Natural killer cell (primary cell): ENCODE results near the gene RENBP. TPM values are rescaled to one million over a fixed set of nuclear protein-coding genes. Genes with fewer than 3 reads are reported as not detected.

Experiments used
- ATAC-seq, 3 donors: fragments of 150-1000 bp in 2 of 3; fragments of 200-7000 bp in 1 of 3; cut with Tn5 transposase; 1 replicate in 1 of 3; 2 replicates in 2 of 3; pipeline ENCODE4 v1.10.0; 2021; ENCODE audit warnings: mild to moderate bottlenecking in 2 of 3, moderate library complexity in 2 of 3
- DNase-seq, 2 donors: peaks; one replicate each; pipeline versions ENCODE4 v3.0.0 to v3.0.0-alpha.2; 2013 to 2021; ENCODE audit warnings: mixed read lengths in 1 of 2
- H3K27ac ChIP-seq: one replicate; pipeline ENCODE4 v1.5.1; 2013; ENCODE audit warnings: mild to moderate bottlenecking, low read length
- H3K27me3 ChIP-seq: one replicate; pipeline ENCODE4 v1.6.1; 2013; ENCODE audit warnings: low read length; ENCODE audit not compliant: control insufficient read depth, insufficient read depth
- H3K36me3 ChIP-seq: one replicate; pipeline ENCODE4 v1.6.1; 2013; ENCODE audit warnings: low read length; ENCODE audit not compliant: control insufficient read depth, insufficient read depth
- H3K4me1 ChIP-seq: one replicate; pipeline ENCODE4 v1.6.1; 2013; ENCODE audit warnings: low read length; ENCODE audit not compliant: control insufficient read depth, insufficient read depth
- H3K4me3 ChIP-seq: one replicate; pipeline ENCODE4 v1.5.1; 2013; ENCODE audit warnings: low read length
- H3K9me3 ChIP-seq: one replicate; pipeline ENCODE4 v1.6.1; 2013; ENCODE audit warnings: low read length; ENCODE audit not compliant: control insufficient read depth, insufficient read depth
- H3K27ac Mint-ChIP-seq, 2 donors: one replicate each; pipeline ENCODE4 v1.8.0; 2022; ENCODE audit warnings: mild to moderate bottlenecking in 2 of 2, mixed read lengths in 2 of 2, moderate library complexity in 1 of 2
- H3K27me3 Mint-ChIP-seq, 2 donors: one replicate each; pipeline ENCODE4 v1.8.0; 2022; ENCODE audit warnings: low read depth in 2 of 2, mixed read lengths in 2 of 2
- H3K36me3 Mint-ChIP-seq: one replicate; pipeline ENCODE4 v1.8.0; 2022; ENCODE audit warnings: mixed read lengths
- H3K4me1 Mint-ChIP-seq, 2 donors: one replicate each; pipeline ENCODE4 v1.8.0; 2022; ENCODE audit warnings: mixed read lengths in 2 of 2
- H3K4me3 Mint-ChIP-seq: one replicate; pipeline ENCODE4 v1.8.0; 2022; ENCODE audit warnings: mild to moderate bottlenecking, moderate library complexity, mixed read lengths
- H3K9me3 Mint-ChIP-seq, 2 donors: one replicate each; pipeline ENCODE4 v1.8.0; 2022; ENCODE audit warnings: mixed read lengths in 2 of 2
- WGBS: methylation state at CpG from one replicate; pipeline ENCODE4 v1.1.7; 2013; ENCODE audit warnings: missing lambda C conversion rate; ENCODE audit not compliant: insufficient coverage; 5-methylcytosine and 5-hydroxymethylcytosine counted together
- intact Hi-C: fragments of 100-400 bp; cut with micrococcal nuclease; formaldehyde crosslinking; loops from one replicate; pipeline ENCODE4 v1.14.2; 2022
- total RNA-seq, 4 donors: library from RNA; stranded (reverse); fragments of 120-200 nt in 1 of 4; gene quantifications; one replicate each; pipeline versions ENCODE4 v1.2.3 to v1.2.4, GENCODE V29; 2013 to 2022
- TF ChIP-seq, protein P1 (sequence below): fragments of 200-600 bp; IDR thresholded peaks from one replicate; pipeline ENCODE4 v1.8.0; 2022; ENCODE audit warnings: antibody characterized with exemption

The RENBP gene
- total RNA-seq, 3 donors from 2014 or later (not counting 1 experiment from before 2014, with no cell fraction given) = 14.3 to 17.1 (median 15.2) TPM

DNA sequence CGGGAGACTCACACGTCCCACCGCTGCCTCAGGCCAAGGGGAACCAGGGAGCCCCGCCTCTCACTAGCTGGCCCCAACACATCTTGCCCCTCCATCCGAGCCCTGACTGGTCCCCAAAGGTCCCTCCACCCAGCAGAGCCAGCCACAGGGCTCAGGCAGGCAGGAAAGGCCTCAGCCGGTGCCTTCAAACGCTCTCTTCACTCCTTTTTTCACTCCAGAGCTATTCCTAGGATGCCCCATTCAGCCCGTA is 16.8 kb downstream of the RENBP start:
- DNase-seq (no peak), ATAC-seq (peak in 1 of 3 donors; percentile 0)
- Mint-ChIP-seq H3K4me3 (peak overlapping the region; percentile 85), H3K36me3 (no peaks in the 10 kb centered on the region), H3K27me3 (no peaks in the 10 kb centered on the region), H3K27ac (peak overlapping the region; percentile 91 to 96), H3K4me1 (peaks cover 32 to 54% of the 10 kb centered on the region in 2 donors), H3K9me3 (no peaks in the 10 kb centered on the region)
- Histone ChIP-seq H3K4me3 (peak overlapping the region; percentile 85), H3K4me1 (peaks cover 63% of the 10 kb centered on the region), H3K36me3 (peaks cover 22% of the 10 kb centered on the region), H3K27ac (peak overlapping the region; percentile 100), H3K9me3 (no peaks in the 10 kb centered on the region), H3K27me3 (no peaks in the 10 kb centered on the region)
- WGBS = under 1% methylated on average over 8 of the region's 8 CpGs
- intact Hi-C loops = loop anchor here (2.0 to 10.0 kb wide), 3 partner anchors 21 to 167 kb away; partner anchors contain the start of gene MECP2
- TF ChIP-seq, protein P1, sequence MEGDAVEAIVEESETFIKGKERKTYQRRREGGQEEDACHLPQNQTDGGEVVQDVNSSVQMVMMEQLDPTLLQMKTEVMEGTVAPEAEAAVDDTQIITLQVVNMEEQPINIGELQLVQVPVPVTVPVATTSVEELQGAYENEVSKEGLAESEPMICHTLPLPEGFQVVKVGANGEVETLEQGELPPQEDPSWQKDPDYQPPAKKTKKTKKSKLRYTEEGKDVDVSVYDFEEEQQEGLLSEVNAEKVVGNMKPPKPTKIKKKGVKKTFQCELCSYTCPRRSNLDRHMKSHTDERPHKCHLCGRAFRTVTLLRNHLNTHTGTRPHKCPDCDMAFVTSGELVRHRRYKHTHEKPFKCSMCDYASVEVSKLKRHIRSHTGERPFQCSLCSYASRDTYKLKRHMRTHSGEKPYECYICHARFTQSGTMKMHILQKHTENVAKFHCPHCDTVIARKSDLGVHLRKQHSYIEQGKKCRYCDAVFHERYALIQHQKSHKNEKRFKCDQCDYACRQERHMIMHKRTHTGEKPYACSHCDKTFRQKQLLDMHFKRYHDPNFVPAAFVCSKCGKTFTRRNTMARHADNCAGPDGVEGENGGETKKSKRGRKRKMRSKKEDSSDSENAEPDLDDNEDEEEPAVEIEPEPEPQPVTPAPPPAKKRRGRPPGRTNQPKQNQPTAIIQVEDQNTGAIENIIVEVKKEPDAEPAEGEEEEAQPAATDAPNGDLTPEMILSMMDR = no peak

DNA sequence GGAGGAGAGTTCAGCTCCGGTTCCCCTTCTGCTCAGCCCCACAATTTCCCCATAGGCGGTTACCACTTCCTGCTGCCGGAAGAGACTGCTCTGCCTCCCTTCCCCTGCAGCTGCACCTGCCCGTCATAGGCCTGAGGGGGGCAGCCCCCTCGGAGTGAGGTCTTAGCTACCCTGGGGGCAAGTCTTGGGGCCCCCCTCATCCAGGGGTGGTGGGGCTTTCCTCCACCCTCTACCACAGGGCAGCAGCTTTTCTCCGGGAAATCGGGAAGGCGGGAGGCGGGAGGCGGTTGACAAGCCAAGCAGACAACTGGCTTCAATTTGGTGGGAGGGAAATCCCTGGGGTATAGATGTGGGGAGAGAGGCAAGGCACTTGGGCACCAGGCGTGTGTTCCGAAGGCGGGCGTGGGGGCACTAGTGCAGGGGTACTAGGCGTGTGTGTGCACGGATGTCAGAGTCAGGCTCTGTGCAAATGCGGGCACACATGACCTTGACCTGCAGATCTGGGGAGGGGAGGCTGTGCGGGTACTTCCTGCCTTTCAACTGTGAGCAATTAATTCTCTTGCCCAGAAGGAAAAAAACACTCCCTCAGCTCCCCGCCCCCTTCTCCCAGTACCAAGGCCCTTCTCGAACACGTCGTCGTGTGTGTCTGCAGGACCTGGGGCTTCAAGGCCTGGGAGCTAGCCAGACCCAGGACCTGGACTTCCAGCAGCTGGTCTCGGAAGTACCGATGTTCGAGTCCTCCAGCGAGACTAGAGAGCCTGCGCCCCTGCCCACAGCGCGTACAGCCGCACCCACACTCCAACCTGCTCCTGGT is 17.4 kb downstream of the RENBP start:
- peak overlapping the region; percentile 85 for H3K4me3 ChIP-seq
- peaks cover 69% of the 10 kb centered on the region for H3K4me1 ChIP-seq
- no peaks in the 10 kb centered on the region for H3K27me3 ChIP-seq
- TF ChIP-seq, protein P1 = no peak
- H3K27me3 Mint-ChIP-seq = no peaks in the 10 kb centered on the region
- no peaks in the 10 kb centered on the region for H3K9me3 ChIP-seq
- peak overlapping the region; percentile 91 to 96 for H3K27ac Mint-ChIP-seq
- peak; percentile 58 to 89 for DNase-seq
- intact Hi-C loops = loop anchor here (2.0 to 10.0 kb wide), 3 partner anchors 20 to 168 kb away; partner anchors contain the start of gene MECP2
- ATAC-seq = peak; percentile 39 to 69 (median 50)
- no peaks in the 10 kb centered on the region for H3K9me3 Mint-ChIP-seq
- peaks cover 37 to 59% of the 10 kb centered on the region in 2 donors for H3K4me1 Mint-ChIP-seq
- no peaks in the 10 kb centered on the region for H3K36me3 Mint-ChIP-seq
- WGBS = 0% methylated on average over 30 of the region's 31 CpGs
- peak overlapping the region; percentile 85 for H3K4me3 Mint-ChIP-seq
- peak overlapping the region; percentile 100 for H3K27ac ChIP-seq
- peaks cover 19% of the 10 kb centered on the region for H3K36me3 ChIP-seq

DNA sequence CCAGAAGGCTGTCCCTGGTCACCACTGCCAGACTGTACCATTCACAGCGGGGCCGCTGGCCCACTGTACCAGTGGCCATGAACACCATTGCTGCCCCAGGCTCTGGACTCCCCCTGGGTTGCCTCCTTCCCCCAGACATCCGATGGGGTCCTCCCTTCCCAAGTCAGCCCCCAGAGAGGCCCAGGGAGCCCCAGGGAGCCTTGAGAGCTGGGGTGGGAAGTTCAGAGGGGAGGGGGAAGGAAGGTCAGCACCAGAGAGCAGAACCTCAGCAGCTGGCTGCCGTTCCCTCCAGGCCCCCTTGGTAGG is 17.9 kb downstream of the RENBP start:
- H3K36me3 ChIP-seq = peaks cover 14% of the 10 kb centered on the region
- no peaks in the 10 kb centered on the region for H3K9me3 Mint-ChIP-seq
- no peaks in the 10 kb centered on the region for H3K27me3 Mint-ChIP-seq
- peak overlapping the region; percentile 85 for H3K4me3 ChIP-seq
- peaks cover 74% of the 10 kb centered on the region for H3K4me1 ChIP-seq
- no peaks in the 10 kb centered on the region for H3K36me3 Mint-ChIP-seq
- no peaks in the 10 kb centered on the region for H3K9me3 ChIP-seq
- 0% methylated on average over 2 of the region's 4 CpGs for WGBS
- DNase-seq (peak in 1 of 2 donors; percentile 29), ATAC-seq (peak in 2 of 3 donors; percentile 0 to 1)
- H3K27ac Mint-ChIP-seq = peak overlapping the region; percentile 91 to 96
- peak overlapping the region; percentile 85 for H3K4me3 Mint-ChIP-seq
- TF ChIP-seq, protein P1 = no peak
- intact Hi-C loops = loop anchor here (2.0 to 10.0 kb wide), 3 partner anchors 20 to 168 kb away; partner anchors contain the start of gene MECP2
- H3K27me3 ChIP-seq = no peaks in the 10 kb centered on the region
- peak overlapping the region; percentile 100 for H3K27ac ChIP-seq
- H3K4me1 Mint-ChIP-seq = peaks cover 38 to 58% of the 10 kb centered on the region in 2 donors
